Measurements from ENCODE around the gene BTBD9. TPM values are rescaled to one million over a fixed set of nuclear protein-coding genes. Genes with fewer than 3 reads are reported as not detected.

The BTBD9 gene
- total and polyA plus RNA-seq, 2 experiments from 2014 or later: 10.0 to 13.7 TPM

GRCh38 chr6:38320843-38321242 is 318.9 kb downstream of the BTBD9 start:
- Histone ChIP-seq H3K9me2 (ENCODE audit: insufficient read depth) (no peaks in the 10 kb centered on the region), H3K27me3 (replicated peaks; ENCODE audit: insufficient read depth) (no peaks in the 10 kb centered on the region), H4K20me1 (ENCODE audit: insufficient read depth) (no peaks in the 10 kb centered on the region), H3K27ac (no peak overlapping the region), H2AFZ (no peak overlapping the region), H3K4me2 (ENCODE audit: unreplicated experiment) (no peak overlapping the region), H3K4me1 (ENCODE audit: insufficient read depth) (no peaks in the 10 kb centered on the region), H3K9me3 (ENCODE audit: low read depth) (no peaks in the 10 kb centered on the region), H3F3A (ENCODE audit: insufficient read depth) (no peaks in the 10 kb centered on the region), H3K4me3 (no peak overlapping the region), H3K9ac (no peak overlapping the region), H3K79me2 (ENCODE audit: insufficient read depth) (no peaks in the 10 kb centered on the region), H3K36me3 (ENCODE audit: low read depth) (no peaks in the 10 kb centered on the region)
- no peak for DNase-seq
- in situ Hi-C loops (cut with MboI): no loop called here
- TF ChIP-seq EZH2phosphoT487 (IDR thresholded peaks at IDR 0.05; ENCODE audit: insufficient read depth, low read depth): no peak
- TF ChIP-seq EZH2 (IDR thresholded peaks at IDR 0.05; ENCODE audit: insufficient read depth, poor library complexity, severe bottlenecking): no peak
- 86 to 87% methylated on average over 6 of the region's 6 CpGs for WGBS, 2 experiments (ENCODE audit: low coverage in 1 of 2, low lambda C conversion rate in 2 of 2, missing lambda C conversion rate in 2 of 2)

- H3K9me2 ChIP-seq (ENCODE audit: insufficient read depth): no peaks in the 10 kb centered on the region
- no peak overlapping the region for H3K27ac ChIP-seq
- no peak for DNase-seq
- no peaks in the 10 kb centered on the region for H3K9me3 ChIP-seq (ENCODE audit: low read depth)
- no peaks in the 10 kb centered on the region for H4K20me1 ChIP-seq (ENCODE audit: insufficient read depth)
- no peaks in the 10 kb centered on the region for H3K4me1 ChIP-seq (ENCODE audit: insufficient read depth)
- H3K4me3 ChIP-seq: no peak overlapping the region
- TF ChIP-seq EZH2phosphoT487 (IDR thresholded peaks at IDR 0.05; ENCODE audit: insufficient read depth, low read depth): no peak
- no peaks in the 10 kb centered on the region for H3K36me3 ChIP-seq (ENCODE audit: low read depth)
- no peak overlapping the region for H3K4me2 ChIP-seq (ENCODE audit: unreplicated experiment)
- no peak overlapping the region for H2AFZ ChIP-seq
- no peaks in the 10 kb centered on the region for H3K79me2 ChIP-seq (ENCODE audit: insufficient read depth)
- H3K9ac ChIP-seq: no peak overlapping the region
- no peaks in the 10 kb centered on the region for H3F3A ChIP-seq (ENCODE audit: insufficient read depth)
- in situ Hi-C loops (cut with MboI): no loop called here
- H3K27me3 ChIP-seq (replicated peaks; ENCODE audit: insufficient read depth): no peaks in the 10 kb centered on the region
- WGBS, 2 experiments (ENCODE audit: low coverage in 1 of 2, low lambda C conversion rate in 2 of 2, missing lambda C conversion rate in 2 of 2): 84 to 87% methylated on average over 3 of the region's 3 CpGs
These were observed 319.4 kb downstream of the BTBD9 start for GRCh38 chr6:38320358-38320757.

DNA sequence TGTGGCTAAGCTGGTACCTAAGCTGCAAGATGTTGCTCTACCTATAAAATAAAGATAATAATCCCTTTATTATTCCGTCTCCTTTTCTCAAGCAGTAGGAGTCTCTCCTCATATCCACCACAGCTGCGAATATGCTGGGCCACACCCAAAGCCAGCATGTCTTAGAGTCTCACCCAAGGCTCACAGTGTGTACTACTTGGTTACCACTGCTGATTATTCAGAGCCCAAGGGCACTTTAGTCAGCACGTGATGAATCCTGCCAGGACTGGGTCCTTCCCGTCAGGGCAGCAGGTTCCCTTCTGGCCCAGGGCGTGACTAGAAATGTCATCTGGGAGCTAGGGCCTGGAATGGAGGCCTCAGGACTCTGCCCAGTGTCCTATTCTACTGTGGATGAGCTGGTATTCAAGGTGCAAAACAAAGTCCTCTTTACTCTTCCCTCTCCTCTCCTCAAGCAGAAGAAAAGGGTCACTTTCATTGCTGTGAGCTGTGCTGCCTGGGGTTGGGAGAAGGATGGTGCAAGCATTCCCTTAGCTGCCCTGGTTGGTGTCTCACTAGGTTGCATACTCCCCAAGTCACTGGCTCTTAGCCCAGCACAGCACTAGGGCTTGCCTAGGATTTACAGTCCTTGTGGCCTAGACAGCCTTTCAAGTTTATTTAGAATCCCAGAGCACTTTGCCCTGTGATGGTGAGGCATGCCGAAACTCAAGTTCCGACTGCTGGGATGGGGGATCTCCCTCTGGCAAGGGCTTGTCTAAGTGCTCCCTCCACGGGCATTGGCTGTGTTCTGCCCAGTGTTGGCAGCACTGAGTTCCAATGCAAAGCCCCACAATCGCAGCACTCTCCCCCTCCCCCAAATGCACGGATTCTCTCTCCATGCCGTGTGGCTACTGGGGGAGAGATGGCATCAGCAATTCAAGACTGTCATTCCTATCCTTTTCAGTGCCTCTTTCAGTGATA is 320.2 kb downstream of the BTBD9 start:
- DNase-seq: no peak
- H3K9me3 ChIP-seq (ENCODE audit: low read depth): no peaks in the 10 kb centered on the region
- H3K9ac ChIP-seq: no peak overlapping the region
- no peak overlapping the region for H2AFZ ChIP-seq
- no peaks in the 10 kb centered on the region for H3K4me1 ChIP-seq (ENCODE audit: insufficient read depth)
- H3K36me3 ChIP-seq (ENCODE audit: low read depth): no peaks in the 10 kb centered on the region
- in situ Hi-C loops (cut with MboI): no loop called here
- H3K9me2 ChIP-seq (ENCODE audit: insufficient read depth): no peaks in the 10 kb centered on the region
- no peaks in the 10 kb centered on the region for H4K20me1 ChIP-seq (ENCODE audit: insufficient read depth)
- TF ChIP-seq EZH2 (IDR thresholded peaks at IDR 0.05; ENCODE audit: insufficient read depth, poor library complexity, severe bottlenecking): no peak
- TF ChIP-seq EZH2phosphoT487 (IDR thresholded peaks at IDR 0.05; ENCODE audit: insufficient read depth, low read depth): no peak
- H3F3A ChIP-seq (ENCODE audit: insufficient read depth): no peaks in the 10 kb centered on the region
- no peak overlapping the region for H3K4me2 ChIP-seq (ENCODE audit: unreplicated experiment)
- 82 to 83% methylated on average over 11 of the region's 11 CpGs for WGBS, 2 experiments (ENCODE audit: low coverage in 1 of 2, low lambda C conversion rate in 2 of 2, missing lambda C conversion rate in 2 of 2)
- H3K27ac ChIP-seq: no peak overlapping the region
- no peaks in the 10 kb centered on the region for H3K79me2 ChIP-seq (ENCODE audit: insufficient read depth)
- H3K4me3 ChIP-seq: no peak overlapping the region
- H3K27me3 ChIP-seq (replicated peaks; ENCODE audit: insufficient read depth): no peaks in the 10 kb centered on the region

DNA sequence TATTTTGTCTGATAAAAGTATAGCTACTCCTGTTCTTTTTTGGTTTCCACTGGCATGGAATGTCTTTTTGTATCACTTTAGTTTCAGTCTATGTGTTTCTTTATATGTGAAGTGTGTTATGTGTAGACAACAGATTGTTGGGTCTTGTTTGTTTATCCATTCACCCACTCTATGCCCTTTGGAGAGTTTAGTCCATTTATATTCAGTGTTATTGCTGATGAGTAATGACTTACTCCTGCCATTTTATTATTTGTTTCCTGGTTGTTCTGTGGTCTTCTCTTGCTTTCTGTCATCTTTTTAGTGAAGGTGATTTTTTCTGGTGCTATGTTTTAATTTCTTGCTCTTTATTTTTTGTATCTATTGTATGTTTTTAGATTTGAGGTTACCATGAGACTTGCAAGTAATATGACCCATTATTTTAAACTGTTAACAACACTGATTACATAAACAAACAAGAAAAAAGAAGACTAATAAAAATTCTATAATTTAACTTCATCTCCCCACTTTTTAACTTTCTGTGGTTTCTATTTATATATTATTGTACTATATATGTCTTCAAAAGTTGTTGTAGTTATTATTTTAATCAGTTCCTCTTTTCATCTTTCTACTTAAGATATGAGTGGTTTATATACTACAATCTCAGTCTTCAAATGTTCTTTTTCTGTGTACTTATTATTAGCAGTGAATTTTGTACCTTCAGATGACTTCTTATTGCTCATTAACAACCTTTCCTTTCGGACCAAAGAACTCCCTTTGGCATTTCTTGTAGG is 323.4 kb downstream of the BTBD9 start:
- Histone ChIP-seq H2AFZ (no peak overlapping the region), H3K79me2 (ENCODE audit: insufficient read depth) (no peaks in the 10 kb centered on the region), H3F3A (ENCODE audit: insufficient read depth) (no peaks in the 10 kb centered on the region), H3K9ac (no peak overlapping the region), H4K20me1 (ENCODE audit: insufficient read depth) (no peaks in the 10 kb centered on the region), H3K9me2 (ENCODE audit: insufficient read depth) (no peaks in the 10 kb centered on the region), H3K4me2 (ENCODE audit: unreplicated experiment) (no peak overlapping the region), H3K36me3 (ENCODE audit: low read depth) (no peaks in the 10 kb centered on the region), H3K27me3 (replicated peaks; ENCODE audit: insufficient read depth) (no peaks in the 10 kb centered on the region), H3K4me1 (ENCODE audit: insufficient read depth) (no peaks in the 10 kb centered on the region), H3K4me3 (no peak overlapping the region), H3K27ac (no peak overlapping the region), H3K9me3 (ENCODE audit: low read depth) (no peaks in the 10 kb centered on the region)
- no peak for DNase-seq
- WGBS, 2 experiments (ENCODE audit: low coverage in 1 of 2, low lambda C conversion rate in 2 of 2, missing lambda C conversion rate in 2 of 2): 94% methylated on average over 1 of the region's 1 CpG
- in situ Hi-C loops (cut with MboI): no loop called here
- no peak for TF ChIP-seq EZH2phosphoT487 (IDR thresholded peaks at IDR 0.05; ENCODE audit: insufficient read depth, low read depth)
- TF ChIP-seq EZH2 (IDR thresholded peaks at IDR 0.05; ENCODE audit: insufficient read depth, poor library complexity, severe bottlenecking): no peak

All from GM23248 (cell line).